Measurements from ENCODE around the gene TRANK1.

GRCh38 chr3:36811768-36812167, 133.1 kb downstream of the TRANK1 start:
- no peak for TF ChIP-seq EP300 (IDR thresholded peaks at IDR 0.05)
- TF ChIP-seq POLR2A (IDR thresholded peaks at IDR 0.05): no peak
